Measurements from ENCODE around the gene CCDC77. TPM values are rescaled to one million over a fixed set of nuclear protein-coding genes. Genes with fewer than 3 reads are reported as not detected.
"Not testable (repeated sequence)": the region's sequence is repeated elsewhere in the genome, so short reads cannot be mapped to it uniquely, and the experiment has no call there.

The CCDC77 gene
- 1 to 10 TPM; 3.0 to 7.0 (median 5.5) TPM for total RNA-seq

- Histone ChIP-seq H3K27me3 (no peaks in the 10 kb centered on the region), H3K4me1 (peaks cover 0 to 21% (median 4%) of the 10 kb centered on the region in 3 donors), H3K36me3 (peaks cover 0 to 5% of the 10 kb centered on the region in 2 donors), H3K4me3 (peak within 1 kb of the TSS; percentile 57 to 58), H3K9me3 (no peaks in the 10 kb centered on the region), H3K27ac (peak within 1 kb of the TSS in 3 of 4 donors; percentile 77 to 85 (median 78))
- TF ChIP-seq EP300 (IDR thresholded peaks at IDR 0.05) (no peak), POLR2AphosphoS5 (IDR thresholded peaks at IDR 0.05) (peak; percentile 42), POLR2A (IDR thresholded peaks at IDR 0.05) (no peak), CTCF (IDR thresholded peaks at IDR 0.05) (peak in 1 of 4 experiments; percentile 45)
- ATAC-seq, result peak; percentile 100
- 1 to 2% methylated on average over 12 to 33 of the region's 45 CpGs for WGBS, 2 donors (ENCODE audit: low coverage in 1 of 2)
Observed at GRCh38 chr12:401235-402028, at the start of gene CCDC77. Gene CCDC77 (plus strand): TSS chr12:401644. CDS start chr12:409384, 7,740 bp downstream.

- whole genome bisulfite sequencing, 2 donors (ENCODE audit: low coverage in 1 of 2), result 83 to 93% methylated on average over 7 of the region's 7 CpGs
- Histone ChIP-seq H3K27ac (no peak overlapping the region), H3K27me3 (no peaks in the 10 kb centered on the region), H3K9me3 (peaks cover 0 to 14% (median 0%) of the 10 kb centered on the region in 3 donors), H3K4me1 (no peaks in the 10 kb centered on the region), H3K4me3 (no peak overlapping the region), H3K36me3 (peaks cover 3 to 93% of the 10 kb centered on the region in 2 donors)
- ATAC-seq, result no peak
- TF ChIP-seq POLR2A (IDR thresholded peaks at IDR 0.05), result no peak
- no peak for TF ChIP-seq POLR2AphosphoS5 (IDR thresholded peaks at IDR 0.05)
- TF ChIP-seq CTCF (IDR thresholded peaks at IDR 0.05), result no peak
- no peak for TF ChIP-seq EP300 (IDR thresholded peaks at IDR 0.05)
Observed at GRCh38 chr12:356276-356988, 45.0 kb upstream of the CCDC77 start.

GRCh38 chr12:359091-359490, 42.4 kb upstream of the CCDC77 start:
- no peak for ATAC-seq
- 100% methylated on average over 1 of the region's 1 CpG for WGBS, 2 donors (ENCODE audit: low coverage in 1 of 2)
- H3K4me3 ChIP-seq, result no peak overlapping the region
- no peaks in the 10 kb centered on the region for H3K27me3 ChIP-seq
- H3K9me3 ChIP-seq, result peaks cover 0 to 14% (median 0%) of the 10 kb centered on the region in 3 donors
- H3K36me3 ChIP-seq, result peaks cover 4 to 93% of the 10 kb centered on the region in 2 donors
- TF ChIP-seq POLR2AphosphoS5 (IDR thresholded peaks at IDR 0.05) (no peak), POLR2A (IDR thresholded peaks at IDR 0.05) (no peak)
- H3K4me1 ChIP-seq, result no peaks in the 10 kb centered on the region
- no peak overlapping the region for H3K27ac ChIP-seq

GRCh38 chr12:366820-367219, 34.6 kb upstream of the CCDC77 start:
- peaks cover 0 to 10% (median 0%) of the 10 kb centered on the region in 3 donors for H3K9me3 ChIP-seq
- ATAC-seq, result no peak
- no peak overlapping the region for H3K4me3 ChIP-seq
- H3K27ac ChIP-seq, result no peak overlapping the region
- WGBS, 2 donors (ENCODE audit: low coverage in 1 of 2), result 96 to 97% methylated on average over 2 of the region's 2 CpGs
- peaks cover 8 to 89% of the 10 kb centered on the region in 2 donors for H3K36me3 ChIP-seq
- H3K27me3 ChIP-seq, result no peaks in the 10 kb centered on the region
- TF ChIP-seq EP300 (IDR thresholded peaks at IDR 0.05), result no peak
- TF ChIP-seq POLR2AphosphoS5 (IDR thresholded peaks at IDR 0.05), result no peak
- no peak for TF ChIP-seq CTCF (IDR thresholded peaks at IDR 0.05)
- no peak for TF ChIP-seq POLR2A (IDR thresholded peaks at IDR 0.05)
- H3K4me1 ChIP-seq, result no peaks in the 10 kb centered on the region

- Histone ChIP-seq H3K4me1 (no peaks in the 10 kb centered on the region), H3K9me3 (peaks cover 0 to 10% (median 0%) of the 10 kb centered on the region in 3 donors), H3K4me3 (no peak overlapping the region), H3K27ac (no peak overlapping the region), H3K36me3 (peaks cover 5 to 77% of the 10 kb centered on the region in 2 donors), H3K27me3 (no peaks in the 10 kb centered on the region)
- no peak for TF ChIP-seq EP300 (IDR thresholded peaks at IDR 0.05)
- no peak for ATAC-seq
- WGBS, 2 donors (ENCODE audit: low coverage in 1 of 2), result 86 to 88% methylated on average over 1 of the region's 1 CpG
Observed at GRCh38 chr12:367972-368371, 33.5 kb upstream of the CCDC77 start.

- H3K9me3 ChIP-seq, H3K27me3 ChIP-seq, H3K4me3 ChIP-seq, H3K27ac ChIP-seq, H3K4me1 ChIP-seq, ATAC-seq: not testable (repeated sequence)
- WGBS, 2 donors (ENCODE audit: low coverage in 1 of 2), result 88 to 95% methylated on average over 3 to 5 of the region's 5 CpGs
- peaks cover 0 to 69% of the 10 kb centered on the region in 2 donors for H3K36me3 ChIP-seq
Observed at GRCh38 chr12:370739-371485, 30.5 kb upstream of the CCDC77 start.
